Measurements from ENCODE around the gene PIP5K1C. TPM values are rescaled to one million over a fixed set of nuclear protein-coding genes. Genes with fewer than 3 reads are reported as not detected.

The PIP5K1C gene
- total RNA-seq, 3 donors from 2014 or later, result 14.6 to 15.7 (median 15.7) TPM

DNA sequence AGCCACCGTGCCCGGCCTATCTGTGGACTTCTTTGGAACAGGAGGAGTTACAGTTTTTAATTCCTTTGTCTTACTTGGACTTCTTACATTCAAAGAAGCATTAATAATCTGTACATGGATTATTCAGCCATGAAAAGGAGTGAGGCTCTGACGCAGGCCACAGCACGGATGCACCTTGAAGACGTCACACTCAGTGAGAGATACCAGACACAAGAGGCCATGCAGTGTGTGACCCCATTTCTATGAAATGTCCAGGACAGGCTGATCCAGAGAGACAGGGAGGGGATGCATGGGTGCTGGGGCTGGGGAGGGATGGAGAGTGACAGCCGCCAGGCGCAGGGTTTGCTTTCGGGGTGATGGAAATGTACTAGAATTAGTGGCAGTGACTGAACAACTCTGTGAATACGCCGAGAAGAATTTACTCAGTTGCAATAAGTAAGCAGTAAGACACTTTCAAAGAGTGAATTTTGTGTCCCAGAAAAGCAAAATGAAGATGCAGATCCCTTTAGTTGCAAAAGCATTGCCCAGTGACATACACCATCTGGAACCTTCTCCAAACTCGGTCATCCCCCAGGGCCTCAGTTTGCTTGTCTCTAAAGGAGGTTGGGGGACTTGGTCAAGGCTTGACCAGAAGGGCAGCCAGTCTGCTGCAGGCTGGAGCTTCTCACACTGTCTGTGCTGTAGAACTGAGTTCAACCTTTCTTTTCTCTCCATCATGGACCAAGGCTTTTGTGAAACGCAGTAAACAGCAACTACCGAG lies 25.3 kb downstream of the PIP5K1C start:
- H3K36me3 ChIP-seq, result no peaks in the 10 kb centered on the region
- no peaks in the 10 kb centered on the region for H3K9me3 ChIP-seq
- H3K4me1 ChIP-seq, result peaks cover 5 to 6% of the 10 kb centered on the region in 2 donors
- DNase-seq (ENCODE audit: low spot score in 2 of 2), result no peak
- intact Hi-C loops (cut with DNase I; ENCODE audit: low total_unique reads), result no loop called here
- no peak overlapping the region for H3K27ac ChIP-seq
- H3K27me3 ChIP-seq, result no peaks in the 10 kb centered on the region
- no peak overlapping the region for H3K4me3 ChIP-seq
- TF ChIP-seq POLR2AphosphoS5 (IDR thresholded peaks at IDR 0.05) (no peak), POLR2A (IDR thresholded peaks at IDR 0.05) (no peak)
- TF ChIP-seq, protein P1, sequence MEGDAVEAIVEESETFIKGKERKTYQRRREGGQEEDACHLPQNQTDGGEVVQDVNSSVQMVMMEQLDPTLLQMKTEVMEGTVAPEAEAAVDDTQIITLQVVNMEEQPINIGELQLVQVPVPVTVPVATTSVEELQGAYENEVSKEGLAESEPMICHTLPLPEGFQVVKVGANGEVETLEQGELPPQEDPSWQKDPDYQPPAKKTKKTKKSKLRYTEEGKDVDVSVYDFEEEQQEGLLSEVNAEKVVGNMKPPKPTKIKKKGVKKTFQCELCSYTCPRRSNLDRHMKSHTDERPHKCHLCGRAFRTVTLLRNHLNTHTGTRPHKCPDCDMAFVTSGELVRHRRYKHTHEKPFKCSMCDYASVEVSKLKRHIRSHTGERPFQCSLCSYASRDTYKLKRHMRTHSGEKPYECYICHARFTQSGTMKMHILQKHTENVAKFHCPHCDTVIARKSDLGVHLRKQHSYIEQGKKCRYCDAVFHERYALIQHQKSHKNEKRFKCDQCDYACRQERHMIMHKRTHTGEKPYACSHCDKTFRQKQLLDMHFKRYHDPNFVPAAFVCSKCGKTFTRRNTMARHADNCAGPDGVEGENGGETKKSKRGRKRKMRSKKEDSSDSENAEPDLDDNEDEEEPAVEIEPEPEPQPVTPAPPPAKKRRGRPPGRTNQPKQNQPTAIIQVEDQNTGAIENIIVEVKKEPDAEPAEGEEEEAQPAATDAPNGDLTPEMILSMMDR (IDR thresholded peaks at IDR 0.05), result no peak

DNA sequence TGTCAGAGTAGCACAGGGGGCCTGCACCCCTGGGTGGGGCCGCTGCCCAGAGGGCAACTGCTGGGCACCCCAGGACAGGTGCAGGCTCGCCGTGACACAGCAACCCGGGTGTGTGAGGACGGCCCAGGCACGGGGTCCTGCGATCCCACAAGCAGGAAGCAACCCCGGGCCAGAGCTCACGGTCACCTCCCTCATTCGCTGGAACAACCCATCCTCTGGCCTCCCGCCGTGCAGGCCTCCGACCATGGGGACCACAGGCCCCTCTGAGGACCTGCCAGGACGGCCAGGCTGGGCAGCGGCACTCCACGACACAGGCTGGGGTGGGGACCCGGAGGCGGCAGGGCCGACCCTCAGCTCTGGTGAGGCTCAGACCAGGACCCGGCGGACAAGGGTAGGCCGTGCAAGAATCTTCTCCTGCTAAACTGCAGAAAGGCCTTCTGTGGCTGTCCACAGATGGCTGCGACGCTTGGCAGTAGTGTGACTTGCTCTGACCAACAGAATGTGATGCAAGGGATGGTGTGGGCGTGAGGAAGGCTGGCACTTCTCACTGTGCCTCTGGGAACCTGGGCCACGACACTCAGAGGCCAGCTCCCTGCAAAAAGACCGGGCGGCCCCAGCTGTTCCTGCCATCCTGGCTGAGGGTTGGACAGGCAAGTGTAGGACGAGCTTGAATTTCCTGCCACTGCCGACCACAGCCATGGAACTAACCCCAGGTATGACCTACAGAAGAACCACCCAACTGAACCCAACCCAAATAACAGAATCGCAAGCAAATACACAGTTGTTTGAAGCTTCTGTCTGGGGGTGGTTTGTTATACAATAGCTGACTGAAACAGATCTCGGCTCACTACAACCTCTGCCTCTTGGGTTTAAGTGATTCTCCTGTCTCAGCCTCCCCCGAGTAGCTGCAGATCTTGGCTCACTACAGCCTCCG lies 26.5 kb downstream of the PIP5K1C start:
- no peaks in the 10 kb centered on the region for H3K9me3 ChIP-seq
- DNase-seq (ENCODE audit: low spot score in 2 of 2), result no peak
- H3K27me3 ChIP-seq, result no peaks in the 10 kb centered on the region
- H3K36me3 ChIP-seq, result no peaks in the 10 kb centered on the region
- intact Hi-C loops (cut with DNase I; ENCODE audit: low total_unique reads), result no loop called here
- no peak overlapping the region for H3K4me3 ChIP-seq
- H3K4me1 ChIP-seq, result peaks cover 5 to 6% of the 10 kb centered on the region in 2 donors
- TF ChIP-seq, protein P1 (IDR thresholded peaks at IDR 0.05), result no peak
- TF ChIP-seq POLR2AphosphoS5 (IDR thresholded peaks at IDR 0.05) (no peak), POLR2A (IDR thresholded peaks at IDR 0.05) (no peak)
- H3K27ac ChIP-seq, result peak overlapping the region in 1 of 2 donors; percentile 99

GRCh38 chr19:3672993-3673392 lies 27.3 kb downstream of the PIP5K1C start:
- Histone ChIP-seq H3K27me3 (no peaks in the 10 kb centered on the region), H3K4me3 (no peak overlapping the region), H3K36me3 (no peaks in the 10 kb centered on the region), H3K4me1 (peaks cover 5 to 6% of the 10 kb centered on the region in 2 donors), H3K9me3 (no peaks in the 10 kb centered on the region), H3K27ac (peak overlapping the region; percentile 92 to 99)
- intact Hi-C loops (cut with DNase I; ENCODE audit: low total_unique reads), result no loop called here
- TF ChIP-seq, protein P1 (IDR thresholded peaks at IDR 0.05), result no peak
- TF ChIP-seq POLR2A (IDR thresholded peaks at IDR 0.05), result no peak
- no peak for TF ChIP-seq POLR2AphosphoS5 (IDR thresholded peaks at IDR 0.05)
- no peak for DNase-seq (ENCODE audit: low spot score in 2 of 2)

DNA sequence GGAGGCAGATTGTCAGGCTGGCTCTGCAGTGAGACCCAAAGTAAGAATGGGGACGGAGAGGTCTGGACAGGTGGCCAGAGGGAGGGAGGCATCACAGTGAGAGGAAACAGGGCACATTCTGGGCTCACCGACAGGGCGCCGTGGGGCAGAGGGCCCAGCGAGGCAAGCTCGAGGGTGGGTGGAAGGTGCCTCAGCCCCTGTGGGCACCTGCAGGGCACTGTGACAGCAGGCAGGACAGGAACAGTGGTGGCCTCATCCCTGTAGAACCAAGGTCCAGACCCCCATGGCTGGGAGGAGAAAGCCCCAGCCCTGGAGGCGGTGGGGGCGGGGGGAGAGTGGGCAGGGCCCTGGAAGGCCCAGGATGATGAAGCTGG lies 27.7 kb downstream of the PIP5K1C start:
- Histone ChIP-seq H3K9me3 (no peaks in the 10 kb centered on the region), H3K4me1 (peaks cover 5 to 6% of the 10 kb centered on the region in 2 donors), H3K4me3 (no peak overlapping the region), H3K36me3 (no peaks in the 10 kb centered on the region), H3K27me3 (no peaks in the 10 kb centered on the region), H3K27ac (peak overlapping the region; percentile 92 to 99)
- TF ChIP-seq POLR2AphosphoS5 (IDR thresholded peaks at IDR 0.05), result no peak
- no peak for DNase-seq (ENCODE audit: low spot score in 2 of 2)
- intact Hi-C loops (cut with DNase I; ENCODE audit: low total_unique reads), result no loop called here

DNA sequence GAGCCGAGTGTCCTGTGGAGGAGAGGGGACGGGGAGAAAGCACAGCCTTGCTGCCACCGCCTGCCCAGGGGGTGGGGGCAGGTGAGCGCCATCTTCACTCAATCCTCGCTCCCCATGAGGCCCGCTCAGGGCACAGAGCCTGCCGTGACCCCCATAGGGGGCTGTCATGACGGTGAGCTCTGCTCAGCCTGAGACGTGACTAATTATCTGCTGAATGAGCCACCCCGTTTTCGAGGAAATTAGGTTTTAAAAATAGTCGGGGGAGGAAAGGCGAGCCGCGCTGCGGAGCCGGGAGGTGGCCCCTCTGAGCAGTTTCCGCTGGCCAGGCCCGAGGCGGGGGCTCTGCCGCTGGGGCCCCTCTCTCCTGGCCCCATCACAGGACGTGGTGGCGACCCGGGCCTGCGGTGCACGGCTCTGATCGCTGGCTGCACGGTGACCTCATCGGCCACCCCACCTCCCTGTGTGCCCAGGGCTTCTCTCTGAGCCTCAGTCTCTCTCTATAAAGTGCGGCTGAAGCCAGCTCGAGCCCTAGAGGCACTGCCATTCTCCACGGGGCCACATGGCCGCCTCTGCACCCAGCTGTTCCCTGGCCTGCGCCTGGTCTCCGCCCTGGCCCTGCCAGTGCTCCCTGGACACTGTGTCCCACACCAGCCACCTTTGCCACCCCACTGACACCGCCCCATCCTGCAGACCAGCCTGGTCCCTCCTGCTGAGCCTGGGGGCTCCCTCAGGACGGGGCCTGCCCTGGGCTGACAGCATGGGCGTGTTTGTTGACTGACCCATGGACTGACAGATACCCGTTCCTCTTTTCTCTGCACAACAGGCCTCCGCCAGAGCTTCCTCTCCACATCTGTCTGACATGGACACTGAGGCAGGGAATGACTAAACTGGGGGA lies 28.3 kb downstream of the PIP5K1C start:
- H3K27me3 ChIP-seq, result no peaks in the 10 kb centered on the region
- DNase-seq (ENCODE audit: low spot score in 2 of 2), result no peak
- H3K4me3 ChIP-seq, result peak overlapping the region; percentile 22 to 63 (median 29)
- H3K36me3 ChIP-seq, result no peaks in the 10 kb centered on the region
- peaks cover 5 to 6% of the 10 kb centered on the region in 2 donors for H3K4me1 ChIP-seq
- peak overlapping the region; percentile 92 to 99 for H3K27ac ChIP-seq
- H3K9me3 ChIP-seq, result no peaks in the 10 kb centered on the region
- TF ChIP-seq, protein P1 (IDR thresholded peaks at IDR 0.05), result no peak
- no peak for TF ChIP-seq POLR2A (IDR thresholded peaks at IDR 0.05)
- TF ChIP-seq POLR2AphosphoS5 (IDR thresholded peaks at IDR 0.05), result no peak
- intact Hi-C loops (cut with DNase I; ENCODE audit: low total_unique reads), result no loop called here

All from breast epithelium (tissue), 4 donors.